NOMO-1 treated with DMSO at 0.1 percent for 48 hours (cell line): ENCODE measurements around the gene CD226.
"Not testable (repeated sequence)": the region's sequence is repeated elsewhere in the genome, so short reads cannot be mapped to it uniquely, and the experiment has no call there.

Source experiments
- DNase-seq: peaks from one replicate; lab custom pipeline; 2025; ENCODE audit not compliant: unreplicated experiment; lab: John Stamatoyannopoulos, UW

The CD226 gene

GRCh38 chr18:69956665-69957620 is 9.3 kb upstream of the CD226 start:
- peak; percentile 45 for DNase-seq

DNA sequence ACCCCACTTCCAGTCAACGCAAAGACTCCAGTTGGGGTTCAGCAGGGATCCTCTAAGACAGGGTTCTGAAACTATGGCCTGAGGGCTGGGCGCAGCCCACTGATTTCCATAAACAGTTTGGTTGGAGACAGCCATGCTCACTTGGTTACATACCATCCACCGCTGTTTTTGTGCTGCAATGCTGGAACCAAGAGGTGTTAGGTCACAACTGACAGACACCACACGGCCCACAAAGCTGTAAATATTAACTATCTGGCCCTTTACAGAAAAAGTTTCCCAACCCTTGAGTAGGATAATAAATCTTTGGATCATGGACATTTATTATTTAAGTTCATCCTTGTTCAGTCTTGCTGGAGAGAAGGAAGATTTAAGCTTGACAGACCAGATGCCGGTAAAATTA is 8.4 kb upstream of the CD226 start:
- DNase-seq: peak; percentile 33

DNA sequence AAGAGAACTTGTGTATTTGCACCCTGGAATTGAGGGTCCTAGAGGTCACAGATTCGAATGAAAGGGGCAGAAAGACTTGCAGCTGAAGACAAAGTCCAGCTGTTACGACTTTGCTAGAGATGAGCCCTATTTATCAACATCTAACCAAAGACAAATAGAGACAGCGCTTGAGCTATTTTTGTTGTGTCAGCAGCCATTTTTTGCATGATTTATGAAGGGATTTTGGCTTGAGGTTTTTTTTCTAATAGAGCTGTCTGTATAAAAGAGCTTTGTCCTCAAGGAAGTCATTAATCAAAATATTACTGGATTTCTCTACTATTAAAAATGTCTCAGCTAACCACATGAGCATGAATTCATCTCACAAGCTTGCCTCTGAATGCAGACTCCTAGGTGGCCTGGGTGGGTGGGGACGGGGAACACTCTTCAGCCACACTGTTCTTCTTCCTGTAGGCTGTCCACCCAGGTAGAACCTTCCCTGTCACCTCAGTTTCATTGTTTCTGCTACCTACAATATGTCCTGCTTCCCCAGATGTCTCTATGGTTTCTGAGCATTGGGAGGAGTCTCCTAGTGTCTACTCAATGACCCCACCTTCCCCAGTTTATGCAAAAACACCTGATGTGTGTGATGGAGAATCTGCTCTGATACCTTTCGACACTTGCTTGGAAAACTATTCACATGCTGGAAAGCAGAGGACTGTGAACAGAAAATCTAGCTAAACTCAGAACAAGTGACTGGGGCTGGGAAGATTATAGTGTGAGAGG is 7.2 kb upstream of the CD226 start:
- peak; percentile 6 for DNase-seq

GRCh38 chr18:69953191-69953590 is 5.5 kb upstream of the CD226 start:
- no peak for DNase-seq

- no peak for DNase-seq
Observed at GRCh38 chr18:69951182-69951581, 3.5 kb upstream of the CD226 start.

GRCh38 chr18:69949538-69949936 is 1.9 kb upstream of the CD226 start:
- no peak for DNase-seq

- DNase-seq: peak; percentile 82
Observed at GRCh38 chr18:69948919-69949537, 1.4 kb upstream of the CD226 start.

DNA sequence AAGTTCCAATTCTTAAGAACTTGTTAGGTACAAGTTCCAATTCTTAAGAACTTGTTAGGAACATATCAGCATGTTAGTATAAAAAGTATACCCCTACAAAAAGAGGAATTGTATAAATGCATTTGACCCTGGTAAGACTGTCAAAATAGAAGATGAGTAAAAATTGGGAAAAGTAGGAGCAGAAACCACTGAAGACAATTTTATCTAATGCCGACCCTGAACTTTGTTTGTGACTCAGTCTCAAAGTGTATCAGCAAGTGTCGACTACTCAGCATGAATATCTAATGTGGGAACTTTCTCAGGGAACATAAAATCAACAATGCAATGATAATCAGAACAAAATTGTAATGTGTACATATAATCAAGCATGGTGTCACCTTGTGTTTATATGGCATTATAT is 583 bp upstream of the CD226 start:
- no peak for DNase-seq

DNA sequence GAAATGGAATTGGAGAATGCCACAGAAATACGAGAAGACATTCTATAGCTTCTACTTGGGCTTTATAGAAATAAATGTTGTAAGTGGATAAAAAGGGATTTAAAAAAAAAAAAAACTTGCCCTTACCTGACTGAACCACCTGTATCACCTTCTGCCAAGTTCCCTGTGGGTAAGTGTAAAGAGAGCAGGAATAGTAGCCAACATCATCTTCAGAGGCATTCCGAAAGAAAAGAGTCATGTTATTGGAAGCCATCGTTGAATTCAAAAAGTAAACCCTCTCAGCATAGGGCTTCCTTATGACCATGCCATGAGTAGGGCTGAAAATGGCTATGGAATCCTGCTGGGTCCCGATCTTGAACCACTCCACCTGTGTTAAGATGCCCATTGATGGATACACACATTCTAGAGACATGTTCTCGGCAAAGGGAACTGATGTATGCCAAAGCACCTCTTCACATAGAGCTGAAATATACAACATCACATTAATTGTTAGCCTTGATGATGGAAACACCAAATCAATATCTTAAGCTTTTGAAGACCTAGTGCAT is 991 bp downstream of the CD226 start:
- no peak for DNase-seq

DNA sequence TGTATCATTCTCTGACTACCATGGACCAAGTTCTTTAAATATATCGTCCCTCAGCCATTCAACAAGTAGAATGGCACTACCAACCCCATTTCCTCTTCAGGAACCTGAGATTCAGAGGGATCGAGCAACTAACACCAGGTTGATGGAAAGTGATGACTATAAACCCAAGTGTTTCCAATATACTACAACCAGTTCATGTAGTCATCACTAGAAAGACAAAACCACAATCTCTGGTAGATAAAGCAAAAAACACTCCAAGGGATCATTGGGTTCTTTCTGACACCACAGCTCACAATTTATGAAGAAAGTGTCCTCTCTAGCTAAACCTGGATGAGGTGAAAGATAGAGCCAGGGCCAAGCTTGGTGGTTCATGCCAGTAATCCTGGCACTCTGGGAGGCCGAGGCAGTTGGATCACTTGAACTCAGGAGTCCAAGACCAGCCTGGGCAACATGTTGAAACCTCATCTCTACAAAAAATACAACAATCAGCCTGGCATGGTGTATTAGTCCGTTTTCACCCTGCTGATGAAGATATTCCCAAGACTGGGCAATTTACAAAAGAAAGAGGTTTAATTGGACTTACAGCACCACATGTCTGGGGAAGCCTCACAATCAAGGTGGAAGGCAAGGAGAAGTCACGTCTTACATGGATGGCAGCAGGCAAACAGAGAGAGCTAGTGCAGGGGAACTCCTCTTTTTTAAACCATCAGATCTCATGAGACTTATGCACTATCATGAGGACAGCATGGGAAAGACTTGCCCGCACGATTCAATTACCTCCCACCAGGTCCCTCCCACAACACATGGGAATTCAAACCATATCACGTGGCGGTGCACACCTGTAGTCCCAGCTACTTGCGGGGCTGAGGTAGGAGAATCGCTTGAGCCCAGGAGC is 2.2 kb downstream of the CD226 start:
- DNase-seq: no peak

DNA sequence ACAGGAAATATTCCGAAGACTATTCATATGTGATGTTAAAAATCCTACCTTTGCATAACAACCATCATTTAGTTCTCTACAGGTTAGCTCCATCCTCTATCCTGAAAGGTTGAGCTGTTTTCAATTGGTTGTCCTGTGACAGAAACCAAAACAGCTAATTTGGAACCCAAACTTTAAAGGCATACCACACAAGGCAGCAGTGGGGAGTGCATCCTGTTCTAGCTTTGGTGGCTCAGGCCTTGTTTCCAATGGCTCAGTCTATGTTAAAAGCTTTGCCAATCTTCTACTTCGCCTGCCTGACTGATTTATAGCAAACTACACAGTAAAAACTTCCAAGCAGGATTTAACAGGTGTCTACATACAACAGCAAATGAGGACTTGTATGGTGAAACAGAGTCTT is 3.2 kb downstream of the CD226 start:
- no peak for DNase-seq

- DNase-seq: no peak
Observed at GRCh38 chr18:69943021-69943420, 4.7 kb downstream of the CD226 start.

- no peak for DNase-seq
Observed at GRCh38 chr18:69941183-69941582, 6.5 kb downstream of the CD226 start.

- DNase-seq: not testable (repeated sequence)
Observed at GRCh38 chr18:69939812-69940211, 7.9 kb downstream of the CD226 start.

- no peak for DNase-seq
Observed at GRCh38 chr18:69936191-69936558, 11.5 kb downstream of the CD226 start.

- DNase-seq: no peak
Observed at GRCh38 chr18:69935319-69936190, 12.1 kb downstream of the CD226 start.

DNA sequence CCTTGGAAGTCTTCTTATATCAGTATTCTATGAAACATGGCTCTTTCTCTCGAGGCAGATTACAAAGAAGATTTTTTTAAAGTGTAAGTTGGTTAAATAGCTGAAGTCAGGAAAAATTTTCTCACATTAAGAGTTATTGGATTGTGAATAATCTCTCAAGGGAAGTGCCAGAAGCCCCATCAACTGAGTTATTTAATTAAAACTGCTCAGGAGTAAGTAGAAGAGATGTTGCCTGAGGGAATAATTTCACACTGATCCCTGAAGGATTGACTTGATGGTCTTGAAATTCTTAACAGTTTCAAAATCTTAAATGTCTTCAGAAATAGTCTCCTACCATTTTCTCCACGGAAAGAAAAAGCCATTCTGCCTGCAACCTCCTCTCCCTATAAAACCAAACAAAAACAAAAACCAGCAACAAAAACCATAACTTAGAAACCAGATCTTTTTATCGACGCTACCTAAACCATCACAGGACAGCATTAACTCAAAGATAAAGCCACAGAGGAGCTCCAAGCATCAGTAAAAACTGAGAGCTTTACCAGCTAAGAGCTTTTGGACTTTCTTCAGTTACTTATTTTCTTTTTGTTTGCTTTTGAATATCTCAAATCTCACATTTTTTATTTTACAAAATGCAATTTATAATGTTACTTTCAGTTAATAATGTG is 12.9 kb downstream of the CD226 start:
- no peak for DNase-seq

GRCh38 chr18:69929041-69929774 is 18.5 kb downstream of the CD226 start:
- DNase-seq: no peak
